Karpas-422 (cell line): Measurements from ENCODE around the gene ISY1. TPM values are rescaled to one million over a fixed set of nuclear protein-coding genes. Genes with fewer than 3 reads are reported as not detected.

ENCODE experiments used
- DNase-seq: peaks from one replicate; pipeline ENCODE4 v3.0.0-alpha.2; 2015
- H2AFZ ChIP-seq: fragments of 200-600 bp; sonication (generic); 2 replicates; pipeline ENCODE4 v1.6.1; 2014; ENCODE audit warnings: antibody characterized with exemption, low read length, mixed read lengths
- H3K27ac ChIP-seq: fragments of 200-600 bp; sonication (generic); 2 replicates; pipeline ENCODE4 v1.5.1; 2014; ENCODE audit warnings: mild to moderate bottlenecking, low read length, moderate library complexity
- H3K27me3 ChIP-seq: fragments of 200-600 bp; sonication (generic); 2 replicates; pipeline ENCODE4 v1.6.1; 2014; ENCODE audit warnings: low read length, mixed read lengths
- H3K36me3 ChIP-seq: fragments of 200-600 bp; sonication (generic); 2 replicates; pipeline ENCODE4 v1.6.1; 2014; ENCODE audit warnings: low read length, mixed read lengths; ENCODE audit not compliant: insufficient read depth
- H3K4me1 ChIP-seq: fragments of 200-600 bp; sonication (generic); 2 replicates; pipeline ENCODE4 v1.6.1; 2014; ENCODE audit warnings: mild to moderate bottlenecking, low read length, mixed read lengths
- H3K4me2 ChIP-seq: fragments of 200-600 bp; sonication (generic); 2 replicates; pipeline ENCODE4 v1.6.1; 2014; ENCODE audit warnings: low read length, low read depth, mild to moderate bottlenecking; ENCODE audit not compliant: poor library complexity, severe bottlenecking
- H3K4me3 ChIP-seq: fragments of 200-600 bp; sonication (generic); 2 replicates; pipeline ENCODE4 v1.5.1; 2014; ENCODE audit warnings: mild to moderate bottlenecking, antibody characterized with exemption, low read length, mixed read lengths
- H3K79me2 ChIP-seq: fragments of 200-600 bp; sonication (generic); 2 replicates; pipeline ENCODE4 v1.6.1; 2014; ENCODE audit warnings: mild to moderate bottlenecking, low read length, mixed read lengths
- H3K9ac ChIP-seq: fragments of 200-600 bp; sonication (generic); 2 replicates; pipeline ENCODE4 v1.6.0; 2014; ENCODE audit warnings: low read length
- H3K9me2 ChIP-seq: fragments of 200-600 bp; sonication (generic), shearing (Covaris generic); replicated peaks from 2 replicates; pipeline ENCODE4 v1.6.0; 2014; ENCODE audit warnings: mild to moderate bottlenecking, low read length, moderate library complexity; ENCODE audit not compliant: insufficient read depth
- H3K9me3 ChIP-seq: fragments of 300-700, 200-600 bp; sonication (generic); 2 replicates; pipeline ENCODE4 v1.6.1; 2014; ENCODE audit warnings: low read length, mixed read lengths
- H4K20me1 ChIP-seq: fragments of 200-600 bp; sonication (generic); 2 replicates; pipeline ENCODE4 v1.6.1; 2014; ENCODE audit warnings: mild to moderate bottlenecking, antibody characterized with exemption, low read length, low read depth; ENCODE audit not compliant: insufficient read depth
- total RNA-seq: library from RNA; depleted of rRNA; stranded (reverse); fragments of >200 nt; shearing (Covaris generic); gene quantifications from 2 replicates; pipeline ENCODE4 v1.2.3, GENCODE V29; 2014; ENCODE audit warnings: low replicate concordance; rRNA removed

Gene ISY1
- total RNA-seq, 1 experiment from 2014 or later: 29.9 TPM

GRCh38 chr3:129085165-129085715 is 75.6 kb downstream of the ISY1 start:
- no peak overlapping the region for H3K4me2 ChIP-seq
- no peak overlapping the region for H3K9ac ChIP-seq
- no peaks in the 10 kb centered on the region for H3K4me1 ChIP-seq
- no peaks in the 10 kb centered on the region for H3K36me3 ChIP-seq
- no peaks in the 10 kb centered on the region for H3K9me3 ChIP-seq
- no peak overlapping the region for H2AFZ ChIP-seq
- no peak for DNase-seq
- no peaks in the 10 kb centered on the region for H3K79me2 ChIP-seq
- H3K4me3 ChIP-seq: no peak overlapping the region
- H3K27me3 ChIP-seq: no peaks in the 10 kb centered on the region
- H3K27ac ChIP-seq: no peak overlapping the region
- no peaks in the 10 kb centered on the region for H4K20me1 ChIP-seq
- no peaks in the 10 kb centered on the region for H3K9me2 ChIP-seq

- no peak for DNase-seq
- Histone ChIP-seq H3K27me3 (no peaks in the 10 kb centered on the region), H3K4me3 (no peak overlapping the region), H3K4me2 (no peak overlapping the region), H3K4me1 (no peaks in the 10 kb centered on the region), H3K9me2 (no peaks in the 10 kb centered on the region), H3K36me3 (no peaks in the 10 kb centered on the region), H3K9ac (no peak overlapping the region), H3K79me2 (no peaks in the 10 kb centered on the region), H2AFZ (no peak overlapping the region), H3K9me3 (no peaks in the 10 kb centered on the region), H4K20me1 (no peaks in the 10 kb centered on the region), H3K27ac (no peak overlapping the region)
These were observed 76.4 kb downstream of the ISY1 start for GRCh38 chr3:129084501-129084900.

- no peak for DNase-seq
- Histone ChIP-seq H3K4me3 (no peak overlapping the region), H3K9ac (no peak overlapping the region), H3K27me3 (no peaks in the 10 kb centered on the region), H3K9me3 (no peaks in the 10 kb centered on the region), H3K4me1 (no peaks in the 10 kb centered on the region), H3K27ac (no peak overlapping the region), H2AFZ (no peak overlapping the region), H3K9me2 (no peaks in the 10 kb centered on the region), H4K20me1 (no peaks in the 10 kb centered on the region), H3K36me3 (no peaks in the 10 kb centered on the region), H3K79me2 (no peaks in the 10 kb centered on the region), H3K4me2 (no peak overlapping the region)
These were observed 78.8 kb downstream of the ISY1 start for GRCh38 chr3:129082026-129082425.

GRCh38 chr3:129081503-129081902 is 79.4 kb downstream of the ISY1 start:
- no peaks in the 10 kb centered on the region for H3K9me3 ChIP-seq
- H3K4me3 ChIP-seq: no peak overlapping the region
- no peaks in the 10 kb centered on the region for H3K79me2 ChIP-seq
- H3K9me2 ChIP-seq: no peaks in the 10 kb centered on the region
- no peak overlapping the region for H3K4me2 ChIP-seq
- no peak for DNase-seq
- no peaks in the 10 kb centered on the region for H3K36me3 ChIP-seq
- no peaks in the 10 kb centered on the region for H3K27me3 ChIP-seq
- H3K27ac ChIP-seq: no peak overlapping the region
- no peaks in the 10 kb centered on the region for H3K4me1 ChIP-seq
- no peak overlapping the region for H2AFZ ChIP-seq
- no peak overlapping the region for H3K9ac ChIP-seq
- no peaks in the 10 kb centered on the region for H4K20me1 ChIP-seq

- no peak overlapping the region for H3K4me3 ChIP-seq
- H3K9me2 ChIP-seq: no peaks in the 10 kb centered on the region
- no peak overlapping the region for H2AFZ ChIP-seq
- no peaks in the 10 kb centered on the region for H3K4me1 ChIP-seq
- H3K9ac ChIP-seq: no peak overlapping the region
- no peaks in the 10 kb centered on the region for H3K27me3 ChIP-seq
- no peaks in the 10 kb centered on the region for H3K36me3 ChIP-seq
- no peak overlapping the region for H3K27ac ChIP-seq
- H3K4me2 ChIP-seq: no peak overlapping the region
- DNase-seq: no peak
- no peaks in the 10 kb centered on the region for H3K79me2 ChIP-seq
- no peaks in the 10 kb centered on the region for H3K9me3 ChIP-seq
- no peaks in the 10 kb centered on the region for H4K20me1 ChIP-seq
These were observed 82.4 kb downstream of the ISY1 start for GRCh38 chr3:129078510-129078909.

Other genes starting within 250 kb of the ISY1 start
- gene CFAP92, start 167.0 kb downstream of the ISY1 start, total RNA-seq: not detected in 2 replicates
- gene EFCC1, start 159.8 kb downstream of the ISY1 start, total RNA-seq: not detected in 2 replicates
- not detected in 2 replicates for gene GP9, start 100.3 kb downstream of the ISY1 start, total RNA-seq
- 0.72 TPM in 1 of 2 replicates, not detected in the other for gene RAB43, start 39.3 kb downstream of the ISY1 start, total RNA-seq
- gene CNBP, start 22.8 kb upstream of the ISY1 start, total RNA-seq: 276 and 277 TPM in 2 replicates
- gene COPG1, start 88.5 kb upstream of the ISY1 start, total RNA-seq: 88.1 and 108 TPM in 2 replicates
- gene HMCES, start 117.8 kb upstream of the ISY1 start, total RNA-seq: 169 and 275 TPM in 2 replicates